DMS153 (cell line): ENCODE measurements around the gene P3H2.
"Not testable (repeated sequence)": the region's sequence is repeated elsewhere in the genome, so short reads cannot be mapped to it uniquely, and the experiment has no call there.

Source experiments
- DNase-seq: peaks from one replicate; lab custom pipeline; 2025; lab: John Stamatoyannopoulos, UW

Gene P3H2

GRCh38 chr3:189982321-189982945 lies 138.3 kb downstream of the P3H2 start:
- no peak for DNase-seq

DNA sequence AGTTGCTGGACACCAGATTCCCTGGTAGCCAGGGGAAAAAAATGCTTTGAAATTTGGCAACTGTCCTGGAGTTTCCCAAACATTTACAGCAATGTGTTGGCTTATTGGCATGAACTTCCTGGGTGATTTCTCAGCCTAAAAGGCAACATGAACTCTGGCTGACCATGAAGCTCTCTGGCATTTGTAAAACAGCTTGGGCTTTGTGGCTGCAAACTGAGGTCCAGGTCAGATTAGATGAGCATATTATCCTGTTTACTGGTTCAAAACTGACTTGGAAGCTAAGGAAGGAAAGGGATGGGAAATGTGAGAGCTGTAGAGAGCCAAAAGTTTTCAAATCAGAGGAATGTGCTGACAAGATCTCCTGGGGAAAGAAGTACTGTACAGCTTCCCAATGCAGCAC lies 139.0 kb downstream of the P3H2 start:
- no peak for DNase-seq

- no peak for DNase-seq
Observed at GRCh38 chr3:189978753-189979152, 141.9 kb downstream of the P3H2 start.

DNA sequence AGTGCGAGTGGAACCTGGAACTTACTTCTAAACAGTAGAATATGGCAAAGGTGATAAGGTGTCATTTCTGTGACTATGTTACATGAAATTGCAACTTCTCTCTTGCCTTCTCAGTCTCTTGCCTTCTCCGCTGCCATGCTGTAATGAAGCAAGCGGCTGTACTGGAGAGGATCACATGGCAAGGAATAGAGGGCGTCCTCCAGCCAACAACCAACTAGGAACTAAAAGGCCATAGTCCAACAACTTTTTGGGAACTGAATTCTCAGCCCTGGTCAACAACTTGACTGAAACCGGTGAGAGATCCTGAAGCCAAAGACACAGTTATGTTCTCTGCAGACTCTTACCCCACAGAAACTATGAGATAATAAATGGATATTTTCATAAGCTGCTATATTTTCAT lies 143.5 kb downstream of the P3H2 start:
- DNase-seq: no peak

GRCh38 chr3:189975391-189975990 lies 145.2 kb downstream of the P3H2 start:
- DNase-seq: no peak

DNA sequence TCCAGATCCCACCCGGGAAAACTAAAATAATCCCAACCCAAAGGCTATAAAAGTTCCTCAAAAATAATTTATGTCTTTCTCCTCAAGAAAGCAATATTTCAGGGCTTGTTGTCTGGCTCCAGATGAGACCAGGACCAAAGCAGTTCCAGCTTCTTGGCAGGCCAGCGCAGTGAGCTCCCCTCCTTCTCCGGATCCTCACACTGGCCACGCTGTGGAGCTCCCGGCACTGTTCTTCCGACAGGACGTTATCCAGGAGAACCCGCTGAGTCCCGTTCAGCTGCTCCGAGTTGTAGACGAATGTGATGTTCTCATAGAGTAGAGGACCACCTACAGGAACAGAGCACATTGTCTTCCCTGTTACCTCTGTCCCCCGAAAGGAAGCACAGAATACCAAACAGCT lies 146.3 kb downstream of the P3H2 start:
- no peak for DNase-seq

- no peak for DNase-seq
Observed at GRCh38 chr3:189967254-189967865, 153.3 kb downstream of the P3H2 start.

DNA sequence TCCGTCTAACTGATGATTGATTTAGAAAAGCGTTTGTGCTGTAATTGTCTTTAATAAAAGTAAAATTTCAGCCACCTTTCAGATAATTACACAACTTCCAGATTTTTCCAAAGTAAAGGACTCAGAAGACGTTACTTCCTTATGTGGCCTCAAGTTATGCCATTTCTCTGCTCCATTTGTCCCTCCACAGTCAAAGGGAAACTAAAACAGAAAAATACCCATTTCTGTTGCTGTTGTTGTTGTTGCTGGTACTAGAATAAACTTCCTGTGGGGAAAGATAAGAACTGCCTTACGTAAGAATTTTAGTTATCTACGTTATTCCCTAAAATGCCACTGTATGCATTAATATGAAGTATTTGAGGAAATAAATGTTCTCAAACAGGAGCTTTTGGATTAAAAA lies 153.9 kb downstream of the P3H2 start:
- DNase-seq: no peak

- no peak for DNase-seq
Observed at GRCh38 chr3:189964623-189965332, 155.9 kb downstream of the P3H2 start.

GRCh38 chr3:189962466-189962865 lies 158.2 kb downstream of the P3H2 start:
- no peak for DNase-seq

- peak; percentile 46 for DNase-seq
Observed at GRCh38 chr3:189961522-189962161, 159.1 kb downstream of the P3H2 start.

GRCh38 chr3:189961086-189961485 lies 159.6 kb downstream of the P3H2 start:
- not testable (repeated sequence) for DNase-seq

DNA sequence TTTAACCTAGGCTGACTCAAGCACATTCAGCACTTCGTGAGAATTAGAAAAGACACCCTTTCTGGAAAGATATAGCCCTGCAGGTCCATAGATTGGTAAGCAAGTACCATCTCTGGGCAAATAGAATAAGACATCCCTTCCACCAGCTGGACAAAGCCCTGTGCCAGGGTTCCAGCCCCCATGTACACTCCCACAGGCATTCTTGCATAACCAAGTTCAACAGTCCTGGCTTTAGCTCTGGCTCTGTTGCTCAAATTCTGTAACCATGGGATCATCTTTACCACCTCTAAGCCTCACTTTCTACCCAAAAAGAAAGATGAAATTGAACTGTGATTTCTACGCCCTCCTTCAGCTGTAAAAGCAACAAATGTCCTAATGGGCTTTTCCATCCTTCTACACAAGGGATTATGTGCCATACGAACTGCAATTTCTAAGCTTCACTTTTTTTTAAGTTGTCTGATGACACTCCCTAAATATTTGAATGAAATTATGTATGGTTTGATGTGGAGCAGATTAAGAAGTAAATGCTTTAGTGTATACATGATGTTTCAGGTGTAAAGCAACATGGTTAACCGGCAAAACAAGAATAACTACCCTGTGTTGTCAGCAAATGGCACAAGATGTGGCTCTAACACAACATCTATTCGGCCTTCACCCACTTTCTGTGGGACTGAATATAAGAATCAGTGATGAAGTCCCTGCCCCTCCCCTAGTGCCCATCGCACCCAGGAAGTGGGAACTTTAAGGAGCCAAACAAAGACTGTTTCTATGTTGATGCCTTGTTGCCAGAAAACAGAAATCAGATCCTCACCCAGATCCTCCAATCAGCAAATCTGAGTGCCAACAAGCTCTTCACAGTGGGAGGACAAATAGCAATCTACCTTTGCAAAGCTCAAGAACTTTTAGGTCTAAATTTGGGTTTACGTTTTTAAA lies 165.7 kb downstream of the P3H2 start:
- DNase-seq: peak; percentile 80

GRCh38 chr3:189953551-189953950 lies 167.1 kb downstream of the P3H2 start:
- no peak for DNase-seq

DNA sequence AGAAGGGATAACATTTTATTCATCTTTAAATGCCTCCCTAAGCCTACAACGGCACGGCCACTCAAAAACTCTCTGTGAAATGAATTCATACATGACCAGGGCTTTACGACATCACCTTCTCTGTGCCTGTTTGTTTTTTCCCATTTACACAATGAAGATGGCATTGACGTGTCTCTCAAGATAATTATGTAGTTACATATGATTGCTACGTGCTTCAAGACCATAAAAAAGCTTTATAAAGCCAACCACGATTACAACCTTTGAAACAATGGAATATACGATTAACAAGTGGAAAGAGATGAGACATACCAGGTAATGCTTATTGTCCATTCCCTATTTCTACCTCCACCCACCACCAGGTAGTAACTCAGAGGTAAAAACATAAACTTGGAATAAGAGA lies 168.4 kb downstream of the P3H2 start:
- peak; percentile 36 for DNase-seq

- DNase-seq: no peak
Observed at GRCh38 chr3:189950258-189950657, 170.4 kb downstream of the P3H2 start.

DNA sequence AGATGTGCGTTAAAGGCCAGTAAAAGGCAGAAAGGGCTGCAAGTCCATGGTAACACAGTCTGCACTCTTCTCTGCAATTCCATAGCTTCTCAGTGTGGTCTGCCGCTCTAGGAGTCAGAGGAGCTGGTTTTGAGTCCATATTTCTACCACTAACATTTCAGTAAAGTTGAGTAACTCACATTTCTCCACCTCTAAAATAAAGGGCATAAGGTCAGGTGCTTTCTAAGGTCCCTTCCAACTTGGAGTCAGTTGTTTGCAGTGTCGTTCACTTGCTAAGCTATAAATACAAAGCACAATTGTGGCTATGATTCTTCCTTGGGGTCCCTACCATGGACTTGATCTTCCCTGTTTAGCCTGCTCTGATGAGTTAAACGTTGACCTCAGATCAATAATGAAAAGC lies 171.1 kb downstream of the P3H2 start:
- DNase-seq: no peak

- no peak for DNase-seq
Observed at GRCh38 chr3:189948724-189949045, 172.0 kb downstream of the P3H2 start.

GRCh38 chr3:189947948-189948723 lies 172.6 kb downstream of the P3H2 start:
- no peak for DNase-seq

DNA sequence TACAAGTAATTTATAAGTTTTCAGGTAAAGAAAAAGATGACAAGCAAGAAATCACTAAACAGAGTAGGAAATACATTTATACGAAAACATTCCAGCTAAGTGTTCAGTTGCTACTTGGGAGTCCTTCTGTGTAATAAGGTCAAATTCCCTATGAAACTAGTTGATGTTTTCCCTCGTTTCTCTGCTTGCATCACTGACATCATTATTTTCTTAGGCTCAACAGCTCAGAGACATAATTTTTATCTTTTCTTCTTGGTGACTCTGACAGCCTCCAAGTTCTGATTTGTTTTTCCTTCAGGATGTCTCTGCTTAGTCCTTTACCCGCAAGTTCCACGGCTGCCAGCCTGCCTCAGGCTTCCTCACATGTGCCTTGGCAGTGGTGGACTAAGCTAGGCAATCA lies 173.6 kb downstream of the P3H2 start:
- no peak for DNase-seq
